ENCODE measurements around the gene ROR2. TPM values are rescaled to one million over a fixed set of nuclear protein-coding genes. Genes with fewer than 3 reads are reported as not detected.

Gene ROR2
- under 1 TPM; 0.21 to 0.68 TPM for total RNA-seq

DNA sequence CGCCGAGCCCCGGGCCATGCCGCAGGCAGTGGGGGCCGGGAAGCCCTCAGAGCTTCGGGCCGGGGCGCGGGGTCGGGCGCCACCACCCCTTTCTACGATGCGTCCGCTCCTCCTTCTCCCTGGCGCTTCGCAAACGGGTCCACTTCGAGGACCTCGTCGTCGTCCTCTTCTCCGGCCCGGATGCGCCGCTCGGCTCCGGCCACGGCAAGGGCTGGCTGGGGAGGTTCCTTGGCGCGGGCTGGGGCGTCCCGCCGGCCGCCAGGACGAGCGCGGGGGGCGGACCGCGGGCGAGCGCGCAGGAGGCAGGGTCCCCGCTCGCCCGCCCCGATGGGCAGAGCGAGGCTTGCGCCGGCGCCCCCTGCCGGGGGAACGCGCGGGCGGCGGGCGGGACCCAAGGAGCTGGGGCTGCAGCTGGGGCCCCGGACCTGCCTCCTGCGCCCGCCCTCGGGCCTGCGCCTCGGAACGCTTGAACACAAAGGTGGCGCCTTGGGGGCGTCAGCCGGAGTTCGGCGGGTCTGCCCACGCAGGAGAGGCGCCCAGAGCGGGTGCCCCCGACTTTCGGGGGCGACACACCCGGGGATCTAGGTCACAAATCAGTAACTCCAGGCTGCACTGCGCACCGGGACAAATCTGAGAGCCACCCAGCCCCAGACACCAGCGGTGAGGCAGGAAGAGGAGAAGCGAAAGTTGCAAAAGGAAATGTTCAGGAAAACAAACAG lies at the start of gene ROR2:
Gene ROR2 (minus strand): TSS at position 283 of the 719 bp plus-strand sequence.
- no peak for ATAC-seq (ENCODE audit: insufficient number of reproducible peaks, low FRiP score, low read depth)
- no peak within 1 kb of the TSS for H3K27ac ChIP-seq
- H3K4me3 ChIP-seq, result peak within 1 kb of the TSS; percentile 62
- TF ChIP-seq, protein P1, sequence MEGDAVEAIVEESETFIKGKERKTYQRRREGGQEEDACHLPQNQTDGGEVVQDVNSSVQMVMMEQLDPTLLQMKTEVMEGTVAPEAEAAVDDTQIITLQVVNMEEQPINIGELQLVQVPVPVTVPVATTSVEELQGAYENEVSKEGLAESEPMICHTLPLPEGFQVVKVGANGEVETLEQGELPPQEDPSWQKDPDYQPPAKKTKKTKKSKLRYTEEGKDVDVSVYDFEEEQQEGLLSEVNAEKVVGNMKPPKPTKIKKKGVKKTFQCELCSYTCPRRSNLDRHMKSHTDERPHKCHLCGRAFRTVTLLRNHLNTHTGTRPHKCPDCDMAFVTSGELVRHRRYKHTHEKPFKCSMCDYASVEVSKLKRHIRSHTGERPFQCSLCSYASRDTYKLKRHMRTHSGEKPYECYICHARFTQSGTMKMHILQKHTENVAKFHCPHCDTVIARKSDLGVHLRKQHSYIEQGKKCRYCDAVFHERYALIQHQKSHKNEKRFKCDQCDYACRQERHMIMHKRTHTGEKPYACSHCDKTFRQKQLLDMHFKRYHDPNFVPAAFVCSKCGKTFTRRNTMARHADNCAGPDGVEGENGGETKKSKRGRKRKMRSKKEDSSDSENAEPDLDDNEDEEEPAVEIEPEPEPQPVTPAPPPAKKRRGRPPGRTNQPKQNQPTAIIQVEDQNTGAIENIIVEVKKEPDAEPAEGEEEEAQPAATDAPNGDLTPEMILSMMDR (IDR thresholded peaks at IDR 0.05), result no peak
- no peak for DNase-seq (ENCODE audit: low spot score)
- H3K27me3 ChIP-seq (replicated peaks; ENCODE audit: insufficient read depth), result no peaks in the 10 kb centered on the region
- H3K36me3 ChIP-seq, result no peaks in the 10 kb centered on the region
- H3K4me1 ChIP-seq (ENCODE audit: control insufficient read depth in 1 of 2, low read depth in 2 of 2), result peaks cover 0 to 18% of the 10 kb centered on the region in 2 donors
- no peaks in the 10 kb centered on the region for H3K9me3 ChIP-seq

DNA sequence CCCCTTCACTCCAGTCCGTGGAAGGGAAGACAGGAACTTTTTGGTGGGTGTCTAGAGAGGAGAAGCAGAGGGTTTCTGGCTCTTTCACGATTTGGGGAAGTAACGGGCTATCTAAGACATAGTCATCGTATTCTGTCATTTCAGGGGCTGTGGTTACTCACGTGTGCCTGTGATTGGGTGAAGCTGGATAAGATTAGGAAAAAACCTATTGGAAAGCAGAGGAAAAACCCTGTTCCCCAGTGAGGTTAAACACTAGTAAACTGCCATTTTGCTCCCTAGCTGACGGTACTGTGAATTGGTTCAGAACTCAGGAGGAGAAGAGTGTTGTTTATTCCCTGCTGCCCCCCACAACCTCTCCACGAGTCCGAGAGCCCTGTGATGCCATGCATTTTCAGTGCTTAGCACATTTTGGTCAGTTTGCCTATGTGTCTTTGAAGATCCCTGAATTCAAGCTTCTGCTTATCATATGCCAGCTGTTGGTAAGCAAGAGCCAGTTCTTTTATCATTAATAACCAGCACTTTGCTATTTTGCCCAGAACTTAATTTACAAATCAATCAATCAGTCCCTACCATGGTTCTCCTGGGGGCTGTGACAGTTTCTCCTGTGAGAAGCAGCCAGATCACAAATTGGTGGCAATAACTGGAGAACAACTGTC lies 45.1 kb upstream of the ROR2 start:
- Histone ChIP-seq H3K9me3 (no peaks in the 10 kb centered on the region), H3K27me3 (replicated peaks; ENCODE audit: insufficient read depth) (no peaks in the 10 kb centered on the region), H3K4me1 (ENCODE audit: control insufficient read depth in 1 of 2, low read depth in 2 of 2) (no peaks in the 10 kb centered on the region), H3K27ac (no peak overlapping the region), H3K4me3 (no peak overlapping the region), H3K36me3 (no peaks in the 10 kb centered on the region)
- ATAC-seq (ENCODE audit: insufficient number of reproducible peaks, low FRiP score, low read depth) (no peak), DNase-seq (ENCODE audit: low spot score) (no peak)
- TF ChIP-seq, protein P1 (IDR thresholded peaks at IDR 0.05), result no peak

DNA sequence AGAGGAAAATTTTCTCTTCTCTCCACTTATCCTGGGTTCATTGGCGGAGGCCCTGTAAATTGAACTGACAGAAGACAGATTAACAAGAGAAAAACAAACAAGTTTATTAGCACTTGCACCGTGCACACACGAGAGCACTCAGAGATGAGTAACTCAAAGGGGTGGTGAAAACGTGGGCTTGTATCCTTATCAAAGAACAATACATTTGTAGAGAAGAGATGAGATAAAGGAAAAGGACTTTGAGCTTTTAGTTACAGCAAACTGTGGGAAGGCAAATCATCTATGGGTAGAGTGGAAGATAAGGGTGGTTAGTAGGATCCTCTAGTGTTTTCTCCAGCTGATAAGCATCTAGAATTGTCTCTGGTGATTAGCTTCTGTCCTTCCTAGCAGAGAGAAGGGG lies 44.4 kb upstream of the ROR2 start:
- ATAC-seq (ENCODE audit: insufficient number of reproducible peaks, low FRiP score, low read depth), result no peak
- DNase-seq (ENCODE audit: low spot score), result no peak
- no peaks in the 10 kb centered on the region for H3K4me1 ChIP-seq (ENCODE audit: control insufficient read depth in 1 of 2, low read depth in 2 of 2)
- H3K4me3 ChIP-seq, result no peak overlapping the region
- no peaks in the 10 kb centered on the region for H3K36me3 ChIP-seq
- no peaks in the 10 kb centered on the region for H3K27me3 ChIP-seq (replicated peaks; ENCODE audit: insufficient read depth)
- TF ChIP-seq, protein P1 (IDR thresholded peaks at IDR 0.05), result no peak
- H3K27ac ChIP-seq, result no peak overlapping the region
- H3K9me3 ChIP-seq, result no peaks in the 10 kb centered on the region

DNA sequence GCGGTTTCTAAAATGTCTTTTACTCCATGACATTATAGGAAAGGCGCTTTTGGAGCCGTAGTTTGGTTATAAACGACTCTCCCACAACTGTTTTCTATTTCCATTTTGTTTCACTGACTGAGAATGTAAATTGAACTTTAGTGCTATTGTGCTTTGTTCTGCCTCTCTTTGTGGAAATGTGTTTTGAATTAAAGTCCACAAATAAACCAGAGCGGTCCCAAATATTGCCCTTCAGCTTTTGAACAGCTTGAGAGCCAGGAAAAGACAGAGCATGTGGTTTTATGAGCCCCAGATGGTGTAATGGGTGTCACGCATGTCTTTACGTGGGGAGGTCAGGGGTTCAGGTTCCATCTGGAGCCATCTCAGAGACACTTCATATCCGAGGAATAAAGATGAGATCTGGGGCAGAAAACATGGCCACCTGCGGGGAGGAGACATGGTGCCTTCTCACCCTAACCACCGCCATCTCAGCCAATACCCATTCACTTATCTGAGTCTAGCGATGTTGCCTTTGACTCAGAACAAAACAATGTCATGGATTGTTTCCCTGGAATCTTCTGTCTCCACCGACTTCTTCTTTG lies 42.5 kb upstream of the ROR2 start:
- Histone ChIP-seq H3K27ac (no peak overlapping the region), H3K36me3 (no peaks in the 10 kb centered on the region), H3K9me3 (no peaks in the 10 kb centered on the region), H3K27me3 (replicated peaks; ENCODE audit: insufficient read depth) (no peaks in the 10 kb centered on the region), H3K4me3 (no peak overlapping the region), H3K4me1 (ENCODE audit: control insufficient read depth in 1 of 2, low read depth in 2 of 2) (no peaks in the 10 kb centered on the region)
- TF ChIP-seq, protein P1 (IDR thresholded peaks at IDR 0.05), result no peak
- no peak for DNase-seq (ENCODE audit: low spot score)
- no peak for ATAC-seq (ENCODE audit: insufficient number of reproducible peaks, low FRiP score, low read depth)

DNA sequence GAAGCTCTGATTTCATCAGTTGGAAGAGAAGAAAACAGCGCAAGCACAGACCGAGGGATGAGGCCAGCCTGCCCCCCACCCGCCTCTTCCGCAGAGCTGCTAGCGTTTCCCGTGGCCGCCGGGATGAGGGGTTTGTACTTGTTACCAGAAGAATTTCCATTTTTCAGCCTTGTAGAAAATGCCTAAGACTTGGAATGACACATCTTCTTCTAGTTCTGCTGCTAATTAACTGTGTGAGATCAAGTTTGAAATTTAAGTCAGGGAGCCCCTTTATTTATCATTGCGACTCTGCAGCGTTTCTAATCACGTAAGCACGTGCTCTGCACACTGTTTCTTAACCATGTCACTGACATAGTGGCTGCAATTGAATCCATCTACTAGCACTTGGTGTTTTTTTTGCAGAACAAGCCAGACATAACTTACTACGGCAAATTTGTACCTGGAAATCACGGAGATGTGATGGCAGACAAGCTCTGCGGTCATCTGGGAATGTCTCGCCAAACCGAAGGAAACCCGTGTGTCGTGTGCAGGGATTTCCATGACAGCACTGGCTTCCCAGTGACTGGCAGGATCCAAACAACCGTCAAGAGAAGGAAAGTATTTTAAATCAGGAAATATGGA lies 41.8 kb upstream of the ROR2 start:
- no peak overlapping the region for H3K27ac ChIP-seq
- H3K9me3 ChIP-seq, result no peaks in the 10 kb centered on the region
- TF ChIP-seq, protein P1 (IDR thresholded peaks at IDR 0.05), result no peak
- no peak overlapping the region for H3K4me3 ChIP-seq
- no peak for DNase-seq (ENCODE audit: low spot score)
- no peaks in the 10 kb centered on the region for H3K36me3 ChIP-seq
- H3K4me1 ChIP-seq (ENCODE audit: control insufficient read depth in 1 of 2, low read depth in 2 of 2), result no peaks in the 10 kb centered on the region
- no peak for ATAC-seq (ENCODE audit: insufficient number of reproducible peaks, low FRiP score, low read depth)
- no peaks in the 10 kb centered on the region for H3K27me3 ChIP-seq (replicated peaks; ENCODE audit: insufficient read depth)

Measured in thoracic aorta (tissue), 2 donors.